HepG2 (cell line): ENCODE measurements around the gene OGFR.

Experiments used
- ELK4 ChIP-seq: sonication (generic); formaldehyde crosslinking; IDR thresholded peaks from 2 replicates; pipeline ENCODE4 v1.9.0; 2021; ENCODE audit warnings: missing genetic modification reagents, borderline replicate concordance
- MEF2D ChIP-seq: sonication (generic); formaldehyde crosslinking; IDR thresholded peaks from 2 replicates; pipeline ENCODE4 v1.5.1; 2020; ENCODE audit warnings: mild to moderate bottlenecking, missing genetic modification reagents
- UBTF ChIP-seq: sonication (generic); formaldehyde crosslinking; IDR thresholded peaks from 2 replicates; pipeline ENCODE4 v1.4.0; 2020; ENCODE audit warnings: mild to moderate bottlenecking, missing genetic modification reagents
- TF ChIP-seq, protein P1 (sequence below): sonication (generic); formaldehyde crosslinking; IDR thresholded peaks from 2 replicates; pipeline ENCODE4 v1.4.0; 2020; ENCODE audit warnings: missing genetic modification reagents
- TF ChIP-seq, protein P2 (sequence below): sonication (generic); formaldehyde crosslinking; IDR thresholded peaks from 2 replicates; pipeline ENCODE4 v1.4.0; 2020; ENCODE audit warnings: missing genetic modification reagents

DNA sequence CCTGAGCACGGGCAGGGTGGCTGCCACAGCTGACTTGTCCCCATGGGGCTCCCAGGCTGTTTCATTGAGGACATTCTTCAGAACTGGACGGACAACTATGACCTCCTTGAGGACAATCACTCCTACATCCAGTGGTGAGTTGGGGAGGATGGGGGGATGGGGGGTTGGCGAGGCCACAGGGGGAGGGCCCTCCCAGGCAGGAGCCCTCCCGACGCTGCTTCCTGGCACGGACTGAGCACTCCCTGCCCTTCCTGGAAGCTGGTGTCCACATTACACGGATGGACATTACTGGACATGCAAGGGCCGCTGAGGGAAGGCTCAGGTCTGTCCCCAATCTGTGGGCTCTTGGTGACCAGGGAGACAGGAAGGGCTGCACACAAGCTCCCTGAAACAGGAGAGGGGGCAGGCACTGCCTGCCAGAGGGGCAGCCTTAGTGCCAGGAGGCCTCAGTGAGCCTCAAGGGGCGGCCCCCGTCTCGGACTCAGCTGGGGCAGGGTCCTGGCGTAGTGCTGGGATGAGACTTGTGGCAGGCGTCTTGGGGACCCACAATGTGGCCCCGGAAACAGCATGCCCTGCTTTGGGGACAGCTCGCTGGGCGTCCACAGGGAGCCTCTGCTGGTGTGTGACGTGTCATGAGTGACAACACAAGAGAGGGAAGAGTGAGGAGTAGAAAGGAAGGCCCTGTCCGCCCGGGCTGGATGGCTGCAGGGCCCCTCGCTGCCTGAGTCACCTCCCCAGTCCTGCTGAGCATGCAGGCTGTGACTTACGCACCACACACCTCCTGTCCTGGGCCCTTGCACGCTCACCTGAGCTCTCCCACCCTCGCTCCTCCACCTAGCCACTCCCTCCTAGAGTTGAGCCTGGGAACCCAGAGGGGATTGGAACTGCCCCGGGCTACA is 5.1 kb downstream of the OGFR start:
- TF ChIP-seq MEF2D (CRISPR knock-in tag) (no peak), ELK4 (CRISPR knock-in tag) (no peak), UBTF (CRISPR knock-in tag) (no peak)
- TF ChIP-seq, protein P1, sequence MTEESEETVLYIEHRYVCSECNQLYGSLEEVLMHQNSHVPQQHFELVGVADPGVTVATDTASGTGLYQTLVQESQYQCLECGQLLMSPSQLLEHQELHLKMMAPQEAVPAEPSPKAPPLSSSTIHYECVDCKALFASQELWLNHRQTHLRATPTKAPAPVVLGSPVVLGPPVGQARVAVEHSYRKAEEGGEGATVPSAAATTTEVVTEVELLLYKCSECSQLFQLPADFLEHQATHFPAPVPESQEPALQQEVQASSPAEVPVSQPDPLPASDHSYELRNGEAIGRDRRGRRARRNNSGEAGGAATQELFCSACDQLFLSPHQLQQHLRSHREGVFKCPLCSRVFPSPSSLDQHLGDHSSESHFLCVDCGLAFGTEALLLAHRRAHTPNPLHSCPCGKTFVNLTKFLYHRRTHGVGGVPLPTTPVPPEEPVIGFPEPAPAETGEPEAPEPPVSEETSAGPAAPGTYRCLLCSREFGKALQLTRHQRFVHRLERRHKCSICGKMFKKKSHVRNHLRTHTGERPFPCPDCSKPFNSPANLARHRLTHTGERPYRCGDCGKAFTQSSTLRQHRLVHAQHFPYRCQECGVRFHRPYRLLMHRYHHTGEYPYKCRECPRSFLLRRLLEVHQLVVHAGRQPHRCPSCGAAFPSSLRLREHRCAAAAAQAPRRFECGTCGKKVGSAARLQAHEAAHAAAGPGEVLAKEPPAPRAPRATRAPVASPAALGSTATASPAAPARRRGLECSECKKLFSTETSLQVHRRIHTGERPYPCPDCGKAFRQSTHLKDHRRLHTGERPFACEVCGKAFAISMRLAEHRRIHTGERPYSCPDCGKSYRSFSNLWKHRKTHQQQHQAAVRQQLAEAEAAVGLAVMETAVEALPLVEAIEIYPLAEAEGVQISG = no peak
- TF ChIP-seq, protein P2, sequence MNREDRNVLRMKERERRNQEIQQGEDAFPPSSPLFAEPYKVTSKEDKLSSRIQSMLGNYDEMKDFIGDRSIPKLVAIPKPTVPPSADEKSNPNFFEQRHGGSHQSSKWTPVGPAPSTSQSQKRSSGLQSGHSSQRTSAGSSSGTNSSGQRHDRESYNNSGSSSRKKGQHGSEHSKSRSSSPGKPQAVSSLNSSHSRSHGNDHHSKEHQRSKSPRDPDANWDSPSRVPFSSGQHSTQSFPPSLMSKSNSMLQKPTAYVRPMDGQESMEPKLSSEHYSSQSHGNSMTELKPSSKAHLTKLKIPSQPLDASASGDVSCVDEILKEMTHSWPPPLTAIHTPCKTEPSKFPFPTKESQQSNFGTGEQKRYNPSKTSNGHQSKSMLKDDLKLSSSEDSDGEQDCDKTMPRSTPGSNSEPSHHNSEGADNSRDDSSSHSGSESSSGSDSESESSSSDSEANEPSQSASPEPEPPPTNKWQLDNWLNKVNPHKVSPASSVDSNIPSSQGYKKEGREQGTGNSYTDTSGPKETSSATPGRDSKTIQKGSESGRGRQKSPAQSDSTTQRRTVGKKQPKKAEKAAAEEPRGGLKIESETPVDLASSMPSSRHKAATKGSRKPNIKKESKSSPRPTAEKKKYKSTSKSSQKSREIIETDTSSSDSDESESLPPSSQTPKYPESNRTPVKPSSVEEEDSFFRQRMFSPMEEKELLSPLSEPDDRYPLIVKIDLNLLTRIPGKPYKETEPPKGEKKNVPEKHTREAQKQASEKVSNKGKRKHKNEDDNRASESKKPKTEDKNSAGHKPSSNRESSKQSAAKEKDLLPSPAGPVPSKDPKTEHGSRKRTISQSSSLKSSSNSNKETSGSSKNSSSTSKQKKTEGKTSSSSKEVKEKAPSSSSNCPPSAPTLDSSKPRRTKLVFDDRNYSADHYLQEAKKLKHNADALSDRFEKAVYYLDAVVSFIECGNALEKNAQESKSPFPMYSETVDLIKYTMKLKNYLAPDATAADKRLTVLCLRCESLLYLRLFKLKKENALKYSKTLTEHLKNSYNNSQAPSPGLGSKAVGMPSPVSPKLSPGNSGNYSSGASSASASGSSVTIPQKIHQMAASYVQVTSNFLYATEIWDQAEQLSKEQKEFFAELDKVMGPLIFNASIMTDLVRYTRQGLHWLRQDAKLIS = no peak
